Stomach smooth muscle (tissue), 2 donors: ENCODE data around the gene CERS6.
"Not testable (repeated sequence)": the region's sequence is repeated elsewhere in the genome, so short reads cannot be mapped to it uniquely, and the experiment has no call there.

ENCODE experiments used
- H3K27ac ChIP-seq: one replicate; pipeline ENCODE4 v1.7.0; 2013; ENCODE audit warnings: mild to moderate bottlenecking, low read length, inconsistent platforms
- H3K27me3 ChIP-seq, 2 donors: one replicate each; pipeline ENCODE4 v1.7.0; 2013; ENCODE audit warnings: low read length in 2 of 2; ENCODE audit not compliant: insufficient read depth in 2 of 2, control insufficient read depth in 1 of 2
- H3K36me3 ChIP-seq, 2 donors: one replicate each; pipeline ENCODE4 v1.7.0; 2013; ENCODE audit warnings: low read length in 2 of 2; ENCODE audit not compliant: control insufficient read depth in 2 of 2, insufficient read depth in 2 of 2
- H3K4me1 ChIP-seq: one replicate; pipeline ENCODE4 v1.7.0; 2013; ENCODE audit warnings: low read length; ENCODE audit not compliant: control insufficient read depth, insufficient read depth
- H3K4me3 ChIP-seq, 2 donors: one replicate each; pipeline ENCODE4 v1.7.0; 2013; ENCODE audit warnings: low read length in 2 of 2
- H3K9ac ChIP-seq, 2 donors: one replicate each; pipeline ENCODE4 v1.7.0; 2013; ENCODE audit warnings: low read length in 2 of 2, mild to moderate bottlenecking in 1 of 2
- H3K9me3 ChIP-seq, 2 donors: one replicate each; pipeline ENCODE4 v1.7.0; 2013; ENCODE audit warnings: low read length in 2 of 2; ENCODE audit not compliant: control insufficient read depth in 2 of 2
- donor health status: healthy.
- donor health status: Pancreatic carcinoma.

The CERS6 gene

DNA sequence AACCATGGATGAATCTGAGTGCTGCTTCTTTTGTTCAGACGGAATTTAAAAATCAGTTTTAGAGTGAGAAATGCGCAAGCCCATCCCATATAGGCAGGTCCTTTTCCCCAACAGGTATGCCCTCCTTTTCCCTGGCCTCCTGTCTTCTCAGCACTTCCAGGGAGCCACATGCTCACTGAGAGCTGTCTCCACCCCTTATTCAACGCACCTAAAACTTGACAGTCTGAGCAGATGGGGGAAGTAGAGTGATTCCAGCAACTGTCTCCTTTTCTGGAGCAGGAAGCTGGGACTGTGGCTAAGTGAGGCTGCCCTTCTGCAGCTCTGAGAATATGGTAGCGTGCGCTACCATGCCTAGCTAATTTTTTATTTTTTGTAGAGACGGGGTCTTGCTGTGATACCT is 293.2 kb downstream of the CERS6 start:
- no peaks in the 10 kb centered on the region for H3K9me3 ChIP-seq
- H3K9ac ChIP-seq = no peak overlapping the region
- H3K4me1 ChIP-seq = peaks cover 9% of the 10 kb centered on the region

DNA sequence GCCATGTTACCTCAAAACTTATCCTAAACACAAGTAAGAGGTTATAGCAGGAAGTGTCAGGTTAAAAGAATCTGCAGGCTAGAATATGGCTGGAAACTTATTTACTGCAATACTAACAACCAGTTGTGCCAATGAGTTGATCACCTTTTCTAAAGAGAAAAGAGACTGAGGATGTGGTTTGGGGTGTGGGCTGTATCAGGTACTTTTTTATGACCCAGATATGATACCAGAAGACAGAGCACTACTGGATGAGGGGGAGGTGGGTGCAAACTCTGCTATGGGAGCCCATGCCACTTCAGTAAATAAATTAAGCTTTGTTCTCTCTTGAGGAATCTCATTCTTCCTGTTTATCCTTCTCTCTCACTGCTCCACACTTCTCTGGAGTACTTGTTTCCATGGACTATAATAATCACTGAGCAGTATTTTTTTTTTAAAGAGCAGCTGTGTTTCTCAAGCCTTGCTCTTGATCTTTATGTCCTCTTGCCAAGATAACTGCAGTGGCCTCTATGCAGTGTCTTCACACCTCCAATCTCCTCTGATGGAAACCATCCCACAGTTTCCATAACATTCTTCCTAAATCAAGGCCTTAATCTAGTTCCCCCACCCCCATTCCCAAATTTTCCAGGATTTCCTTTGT is 295.1 kb downstream of the CERS6 start:
- H3K9ac ChIP-seq = no peak overlapping the region
- H3K36me3 ChIP-seq = peaks cover 0 to 2% of the 10 kb centered on the region in 2 donors
- peaks cover 13% of the 10 kb centered on the region for H3K4me1 ChIP-seq
- H3K27me3 ChIP-seq = no peaks in the 10 kb centered on the region
- H3K9me3 ChIP-seq = no peaks in the 10 kb centered on the region
- no peak overlapping the region for H3K27ac ChIP-seq
- H3K4me3 ChIP-seq = no peak overlapping the region

More for the DNA sequence above, 293.2 kb downstream of the CERS6 start:
- Histone ChIP-seq H3K36me3 (peaks cover 0 to 2% of the 10 kb centered on the region in 2 donors), H3K27ac (no peak overlapping the region), H3K27me3 (no peaks in the 10 kb centered on the region), H3K4me3 (no peak overlapping the region)

DNA sequence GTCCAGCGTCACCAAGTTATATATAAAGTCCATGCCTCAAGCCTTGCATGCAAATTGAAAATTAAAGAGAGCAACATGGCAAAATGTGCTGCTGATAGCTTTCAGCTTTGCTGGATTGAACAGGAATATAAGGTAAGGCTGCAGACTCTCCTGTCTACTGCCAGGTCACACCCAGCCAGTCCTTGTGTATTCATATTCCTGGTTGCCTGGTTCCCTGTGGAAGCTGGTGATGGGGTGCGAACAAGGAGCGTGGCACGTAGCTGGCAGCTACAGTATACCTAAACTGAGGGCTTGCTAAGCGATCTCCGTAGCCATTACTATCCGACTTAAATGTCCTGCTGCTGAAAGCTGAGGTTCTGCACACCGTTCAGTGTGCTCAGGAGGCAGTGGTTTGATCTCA is 296.3 kb downstream of the CERS6 start:
- Histone ChIP-seq H3K36me3 (peaks cover 0 to 2% of the 10 kb centered on the region in 2 donors), H3K9me3 (no peaks in the 10 kb centered on the region), H3K4me1 (peaks cover 13% of the 10 kb centered on the region), H3K27ac (no peak overlapping the region), H3K9ac (no peak overlapping the region), H3K27me3 (no peaks in the 10 kb centered on the region), H3K4me3 (no peak overlapping the region)

DNA sequence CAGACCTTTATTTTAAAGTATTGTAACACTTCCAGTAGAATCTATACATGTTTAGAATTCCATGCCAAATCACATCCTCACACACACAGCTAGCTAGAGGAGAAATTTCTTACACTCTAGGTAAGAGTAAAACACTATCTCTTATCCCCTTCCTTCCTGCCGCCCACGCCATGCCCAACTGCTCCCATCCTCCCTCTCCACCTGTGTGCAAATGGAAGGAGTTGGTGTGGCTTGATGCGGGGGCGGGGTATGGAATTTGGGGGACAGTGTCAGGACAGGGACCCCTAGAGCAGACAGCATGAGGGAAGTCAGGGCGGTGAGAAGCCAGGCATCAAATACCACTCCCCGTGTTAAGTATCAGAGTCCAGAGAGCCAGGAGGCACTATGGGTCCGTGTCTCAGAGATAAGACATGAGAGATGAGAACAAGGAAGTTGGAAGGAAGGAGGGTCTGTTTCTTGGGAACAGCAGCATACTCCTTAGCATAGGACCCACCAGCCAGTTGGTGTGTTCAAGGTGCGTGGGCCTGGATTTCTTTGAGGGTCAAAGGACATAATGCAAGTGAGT is 297.8 kb downstream of the CERS6 start:
- H3K9ac ChIP-seq = no peak overlapping the region
- no peak overlapping the region for H3K4me3 ChIP-seq
- peaks cover 0 to 2% of the 10 kb centered on the region in 2 donors for H3K36me3 ChIP-seq
- peaks cover 10% of the 10 kb centered on the region for H3K4me1 ChIP-seq
- H3K9me3 ChIP-seq = no peaks in the 10 kb centered on the region
- no peaks in the 10 kb centered on the region for H3K27me3 ChIP-seq
- H3K27ac ChIP-seq = no peak overlapping the region

DNA sequence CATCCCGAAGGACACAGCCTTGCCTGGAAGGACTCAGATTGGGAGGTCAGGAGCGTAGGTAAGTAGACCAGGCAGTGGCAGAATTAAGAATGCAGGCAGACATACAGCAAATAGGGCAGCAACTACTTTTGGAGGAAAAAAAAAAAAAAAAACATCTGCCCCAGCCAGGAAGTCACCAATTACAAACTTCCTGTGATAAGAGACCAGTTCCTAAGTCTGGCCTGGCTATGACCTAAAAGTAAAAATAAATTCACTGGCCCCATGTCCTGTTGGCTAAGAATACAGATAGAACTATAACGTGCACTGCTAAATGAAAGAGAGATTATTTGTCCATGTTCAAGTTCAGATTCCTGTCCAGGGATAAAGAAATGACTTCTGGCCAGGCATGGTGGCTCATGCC is 301.2 kb downstream of the CERS6 start:
- no peak overlapping the region for H3K4me3 ChIP-seq
- H3K4me1 ChIP-seq = peaks cover 6% of the 10 kb centered on the region
- peaks cover 0 to 2% of the 10 kb centered on the region in 2 donors for H3K36me3 ChIP-seq
- H3K9ac ChIP-seq = no peak overlapping the region
- no peaks in the 10 kb centered on the region for H3K9me3 ChIP-seq
- H3K27ac ChIP-seq = no peak overlapping the region
- no peaks in the 10 kb centered on the region for H3K27me3 ChIP-seq

DNA sequence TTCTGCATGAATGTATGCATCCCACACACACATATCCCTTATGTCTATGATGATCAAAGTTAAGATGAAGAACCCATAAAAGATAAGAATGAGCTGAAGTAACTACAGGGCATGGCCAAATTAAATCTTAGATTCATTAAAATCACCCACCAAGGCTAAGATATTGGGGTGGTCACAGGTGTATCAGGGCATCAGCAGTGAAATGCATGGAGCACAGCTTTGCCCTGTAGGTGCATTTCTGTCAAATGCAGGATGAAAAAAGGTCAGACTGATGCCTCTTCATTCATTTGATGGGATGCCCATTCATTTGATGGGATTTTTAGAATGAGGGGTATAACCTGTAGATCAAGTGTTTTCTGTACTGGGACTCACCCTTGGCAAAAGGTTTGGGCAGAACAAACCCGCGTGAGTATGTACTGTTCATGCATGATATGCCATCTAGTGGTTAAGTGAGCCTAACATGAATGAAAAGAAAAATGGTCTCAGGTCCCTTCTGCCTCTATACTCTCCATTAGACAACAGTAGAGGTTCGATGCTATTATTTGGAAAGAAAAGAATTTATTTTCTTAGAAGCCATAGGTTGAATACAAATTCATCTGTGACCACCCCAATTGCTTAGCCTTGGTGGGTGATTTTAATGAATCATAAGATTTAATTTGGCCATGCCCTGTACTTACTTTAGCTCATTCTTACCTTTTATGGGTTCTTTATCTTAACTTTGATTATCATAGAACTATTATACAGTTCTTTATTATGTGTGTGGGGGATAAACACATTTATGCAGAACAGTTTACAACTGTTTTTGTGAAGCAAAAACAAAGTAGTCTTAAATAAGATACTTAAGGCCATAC is 303.1 kb downstream of the CERS6 start:
- Histone ChIP-seq H3K4me1 (peaks cover 4% of the 10 kb centered on the region), H3K27ac (no peak overlapping the region), H3K27me3 (no peaks in the 10 kb centered on the region), H3K9ac (no peak overlapping the region), H3K4me3 (no peak overlapping the region), H3K36me3 (no peaks in the 10 kb centered on the region), H3K9me3 (no peaks in the 10 kb centered on the region)

DNA sequence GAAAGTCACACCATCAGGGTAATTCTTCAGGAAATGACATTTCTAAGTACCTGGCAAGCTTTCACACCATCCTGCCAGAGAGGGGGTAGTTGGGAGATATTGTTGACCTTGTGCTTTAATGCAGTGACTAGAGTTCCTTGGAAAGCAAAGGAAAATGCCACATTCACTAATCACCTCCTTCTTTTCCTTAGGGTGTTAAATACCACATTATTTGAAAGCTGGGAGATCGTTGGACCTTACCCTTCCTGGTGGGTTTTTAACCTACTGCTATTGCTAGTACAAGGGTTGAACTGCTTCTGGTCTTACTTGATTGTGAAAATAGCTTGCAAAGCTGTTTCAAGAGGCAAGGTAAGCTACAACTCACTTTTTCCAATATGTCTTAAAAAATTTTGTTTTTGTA is 309.3 kb downstream of the CERS6 start:
- no peak overlapping the region for H3K9ac ChIP-seq
- H3K36me3 ChIP-seq = peaks cover 3 to 5% of the 10 kb centered on the region in 2 donors
- peaks cover 5% of the 10 kb centered on the region for H3K4me1 ChIP-seq
- no peaks in the 10 kb centered on the region for H3K27me3 ChIP-seq
- no peaks in the 10 kb centered on the region for H3K9me3 ChIP-seq
- H3K27ac ChIP-seq = no peak overlapping the region
- no peak overlapping the region for H3K4me3 ChIP-seq

DNA sequence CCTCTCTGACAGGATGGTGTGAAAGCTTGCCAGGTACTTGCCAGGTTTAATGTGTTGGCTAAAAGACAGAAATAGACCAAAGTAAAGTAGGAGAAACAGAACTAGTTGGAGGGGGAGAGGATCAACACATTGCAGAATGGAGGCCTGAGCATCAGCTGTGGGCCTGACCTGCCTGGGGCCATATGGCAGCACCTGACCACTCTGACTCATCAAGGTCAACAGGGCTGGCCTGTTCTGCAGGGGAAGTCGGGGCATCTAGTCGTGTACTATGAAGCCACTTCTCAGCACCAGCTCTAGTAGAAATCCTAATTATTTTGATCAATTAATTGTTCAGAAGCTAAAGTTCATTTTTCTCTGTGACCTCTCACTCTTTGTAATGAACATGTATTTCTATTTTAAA is 310.5 kb downstream of the CERS6 start:
- peaks cover 3 to 5% of the 10 kb centered on the region in 2 donors for H3K36me3 ChIP-seq
- H3K27ac ChIP-seq = no peak overlapping the region
- no peaks in the 10 kb centered on the region for H3K9me3 ChIP-seq
- H3K4me3 ChIP-seq = no peak overlapping the region
- H3K9ac ChIP-seq = no peak overlapping the region
- no peaks in the 10 kb centered on the region for H3K27me3 ChIP-seq
- H3K4me1 ChIP-seq = peaks cover 5% of the 10 kb centered on the region

DNA sequence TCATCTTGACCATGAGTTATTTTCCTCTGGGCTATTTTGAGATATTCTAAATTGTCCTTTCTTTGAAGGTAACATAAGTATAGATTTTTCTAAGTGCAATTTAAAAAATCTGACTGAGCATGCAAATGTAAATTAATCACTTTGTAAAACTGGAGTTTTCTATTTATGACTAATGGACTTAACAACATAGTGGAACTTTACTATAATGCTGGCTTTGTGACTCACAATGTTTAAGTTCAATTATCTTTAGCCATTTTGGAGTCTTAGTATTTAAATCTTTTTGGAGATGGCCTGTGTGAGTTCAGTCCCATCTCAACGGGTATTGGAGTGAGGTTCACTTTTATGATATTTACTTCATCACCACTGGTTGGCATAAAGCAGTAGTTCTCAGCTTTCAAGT is 311.2 kb downstream of the CERS6 start:
- no peak overlapping the region for H3K9ac ChIP-seq

DNA sequence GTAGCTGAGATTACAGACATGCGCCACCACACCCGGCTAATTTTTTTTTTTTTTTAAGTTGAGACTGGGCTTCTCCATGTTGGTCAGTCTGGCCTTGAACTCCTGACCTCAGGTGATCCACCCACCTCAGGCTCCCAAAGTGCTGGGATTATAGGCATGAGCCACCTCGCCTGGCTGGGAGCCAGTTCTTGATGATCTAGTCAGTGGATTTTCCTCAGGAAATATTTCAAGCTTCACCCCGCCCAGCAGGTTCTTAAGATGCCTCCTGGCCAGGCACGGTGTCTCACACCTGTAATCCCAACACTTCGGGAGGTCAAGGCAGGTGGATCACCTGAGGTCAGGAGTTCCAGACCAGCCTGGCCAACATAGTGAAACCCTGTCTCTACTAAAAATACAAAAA is 312.3 kb downstream of the CERS6 start:
- H3K9ac ChIP-seq, H3K36me3 ChIP-seq, H3K9me3 ChIP-seq, H3K4me1 ChIP-seq, H3K27me3 ChIP-seq, H3K27ac ChIP-seq, H3K4me3 ChIP-seq: not testable (repeated sequence)

More for the DNA sequence above, 311.2 kb downstream of the CERS6 start:
- Histone ChIP-seq H3K27ac (no peak overlapping the region), H3K36me3 (peaks cover 3 to 5% of the 10 kb centered on the region in 2 donors), H3K9me3 (no peaks in the 10 kb centered on the region), H3K4me1 (peaks cover 5% of the 10 kb centered on the region), H3K4me3 (no peak overlapping the region), H3K27me3 (no peaks in the 10 kb centered on the region)
